PFSK-1 (cell line): Measurements from ENCODE around the gene KBTBD4.

ENCODE experiments used
- FOXP2 ChIP-seq: optimal IDR thresholded peaks from 2 replicates; pipeline ENCODE3; 2011; ENCODE audit warnings: borderline replicate concordance, control low read depth, inconsistent platforms; ENCODE audit not compliant: insufficient read depth; ENCODE audit errors: extremely low read length, extremely low read depth
- POLR2AphosphoS5 ChIP-seq: IDR thresholded peaks from 2 replicates; pipeline ENCODE4 v1.6.1; 2012; ENCODE audit warnings: low read depth, mild to moderate bottlenecking, control low read depth, low read length, moderate library complexity
- REST ChIP-seq, 2 experiments: IDR thresholded peaks; 2 replicates each; pipeline versions ENCODE4 v1.6.1 to v1.8.0; 2011 to 2012; ENCODE audit warnings: low read depth in 2 of 2, low read length in 2 of 2, control low read depth in 1 of 2, inconsistent platforms in 1 of 2, mild to moderate bottlenecking in 1 of 2, moderate library complexity in 1 of 2; ENCODE audit not compliant: insufficient read depth in 1 of 2
- SIN3A ChIP-seq: IDR thresholded peaks from 2 replicates; pipeline ENCODE4 v1.6.1; 2012; ENCODE audit warnings: mild to moderate bottlenecking, low read length, moderate library complexity, borderline replicate concordance; ENCODE audit not compliant: insufficient read depth
- TAF1 ChIP-seq: IDR thresholded peaks from 2 replicates; pipeline ENCODE4 v1.6.1; 2012; ENCODE audit warnings: low read length, control low read depth, borderline replicate concordance; ENCODE audit not compliant: insufficient read depth

Gene KBTBD4

GRCh38 chr11:47573321-47573720 is 5.4 kb downstream of the KBTBD4 start:
- TF ChIP-seq REST (IDR thresholded peaks at IDR 0.05; ENCODE audit: insufficient read depth in 1 of 2, low read depth in 2 of 2, low read length in 2 of 2) (no peak), FOXP2 (no peak), POLR2AphosphoS5 (no peak), TAF1 (no peak), SIN3A (no peak)

DNA sequence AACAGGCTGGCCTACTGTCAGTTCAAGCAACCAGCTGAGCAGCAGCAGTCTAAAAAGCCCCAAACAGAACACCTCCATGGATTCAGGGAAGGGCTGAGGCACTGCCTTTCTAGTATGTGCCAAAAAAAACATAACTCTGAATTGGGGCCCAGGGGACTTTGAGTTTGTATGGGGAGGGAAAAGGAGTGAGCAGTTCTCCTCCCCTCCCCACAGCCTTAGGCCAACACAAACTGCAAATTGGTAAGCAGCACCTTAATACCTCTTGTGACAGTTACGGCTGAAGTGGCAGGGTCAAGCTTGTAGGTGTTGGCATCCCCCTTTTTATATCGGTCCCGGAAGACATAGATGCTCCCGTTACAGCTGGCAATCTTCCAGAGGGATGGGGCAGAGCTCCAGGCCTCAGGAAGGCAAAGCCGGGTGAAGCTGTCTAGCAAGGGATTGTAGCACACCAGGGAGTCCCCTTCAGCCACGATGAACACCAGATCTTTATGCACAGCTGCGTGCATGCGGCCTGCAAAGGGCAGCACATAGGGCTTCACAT is 6.0 kb downstream of the KBTBD4 start:
- TF ChIP-seq TAF1 (no peak), FOXP2 (no peak), REST (IDR thresholded peaks at IDR 0.05; ENCODE audit: insufficient read depth in 1 of 2, low read depth in 2 of 2, low read length in 2 of 2) (no peak), POLR2AphosphoS5 (no peak), SIN3A (no peak)

DNA sequence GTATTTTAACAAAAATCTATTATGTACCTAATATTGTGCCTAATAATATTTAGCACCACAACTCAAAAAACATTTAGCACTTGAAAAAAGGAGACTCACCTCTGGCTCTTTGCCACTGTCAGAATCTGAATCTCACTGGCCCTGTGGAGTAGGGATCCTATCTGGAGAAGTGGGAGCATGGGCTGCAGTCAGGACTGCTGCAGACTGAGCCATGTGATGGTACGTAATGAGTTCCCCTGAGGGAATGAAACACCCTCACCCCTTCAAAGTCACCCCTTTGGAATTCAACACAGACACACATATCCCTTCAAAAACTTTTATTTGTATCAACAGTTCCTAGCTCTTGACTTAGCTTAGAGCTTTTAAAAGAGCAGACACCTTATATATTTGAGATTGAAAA is 6.9 kb downstream of the KBTBD4 start:
- TF ChIP-seq TAF1 (no peak), POLR2AphosphoS5 (no peak), REST (IDR thresholded peaks at IDR 0.05; ENCODE audit: insufficient read depth in 1 of 2, low read depth in 2 of 2, low read length in 2 of 2) (no peak), SIN3A (no peak), FOXP2 (no peak)

- no peak for TF ChIP-seq FOXP2
- TF ChIP-seq POLR2AphosphoS5, result no peak
- no peak for TF ChIP-seq TAF1
These were observed 7.4 kb downstream of the KBTBD4 start for GRCh38 chr11:47571357-47571729.

GRCh38 chr11:47570651-47571356 is 8.0 kb downstream of the KBTBD4 start:
- TF ChIP-seq TAF1 (no peak), SIN3A (no peak), POLR2AphosphoS5 (no peak), REST (IDR thresholded peaks at IDR 0.05; ENCODE audit: insufficient read depth in 1 of 2, low read depth in 2 of 2, low read length in 2 of 2) (no peak), FOXP2 (no peak)
